Uterine smooth muscle cell (primary cell): ENCODE results near the gene BIRC7. TPM values are rescaled to one million over a fixed set of nuclear protein-coding genes. Genes with fewer than 3 reads are reported as not detected.

Source experiments
- total RNA-seq: library from RNA; depleted of rRNA; stranded (reverse); fragments of >200 nt; gene quantifications from 2 replicates; pipeline ENCODE4 v1.2.3, GENCODE V29; 2014

Gene BIRC7, protein sequence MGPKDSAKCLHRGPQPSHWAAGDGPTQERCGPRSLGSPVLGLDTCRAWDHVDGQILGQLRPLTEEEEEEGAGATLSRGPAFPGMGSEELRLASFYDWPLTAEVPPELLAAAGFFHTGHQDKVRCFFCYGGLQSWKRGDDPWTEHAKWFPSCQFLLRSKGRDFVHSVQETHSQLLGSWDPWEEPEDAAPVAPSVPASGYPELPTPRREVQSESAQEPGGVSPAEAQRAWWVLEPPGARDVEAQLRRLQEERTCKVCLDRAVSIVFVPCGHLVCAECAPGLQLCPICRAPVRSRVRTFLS
- not detected in 2 replicates for total RNA-seq

DNA sequence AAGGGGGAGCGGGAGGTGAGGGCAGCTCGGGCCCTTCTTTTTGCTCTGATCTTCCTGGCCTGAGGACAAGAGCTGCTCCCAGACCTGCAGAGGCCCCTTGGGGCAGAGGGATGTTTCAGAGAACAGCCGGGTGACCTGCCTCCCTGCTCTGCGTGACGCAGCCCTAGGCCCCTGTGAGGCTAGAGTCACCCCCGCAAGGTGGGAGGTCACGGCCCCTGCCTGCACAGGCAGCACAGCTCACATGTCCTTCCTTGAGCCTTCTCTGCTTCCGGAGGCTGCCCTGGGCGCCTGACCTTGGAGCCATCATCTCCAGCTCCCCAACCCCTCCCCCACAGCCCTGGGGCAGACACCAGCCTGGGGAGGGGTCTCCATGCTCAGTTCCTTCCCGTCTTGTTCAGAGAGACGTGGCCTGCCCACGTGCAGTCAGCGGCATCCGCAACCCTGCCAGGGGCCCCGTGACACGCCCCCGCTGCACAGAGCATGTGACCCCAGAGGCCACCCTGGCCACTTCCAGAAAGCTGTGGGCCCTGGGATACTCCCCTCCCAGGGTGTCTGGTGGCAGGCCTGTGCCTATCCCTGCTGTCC lies at the start of gene BIRC7:
BIRC7 (plus strand) TSS at position 507 of the 585 bp plus-strand sequence. CDS start 192 bp downstream, outside the sequence.

DNA sequence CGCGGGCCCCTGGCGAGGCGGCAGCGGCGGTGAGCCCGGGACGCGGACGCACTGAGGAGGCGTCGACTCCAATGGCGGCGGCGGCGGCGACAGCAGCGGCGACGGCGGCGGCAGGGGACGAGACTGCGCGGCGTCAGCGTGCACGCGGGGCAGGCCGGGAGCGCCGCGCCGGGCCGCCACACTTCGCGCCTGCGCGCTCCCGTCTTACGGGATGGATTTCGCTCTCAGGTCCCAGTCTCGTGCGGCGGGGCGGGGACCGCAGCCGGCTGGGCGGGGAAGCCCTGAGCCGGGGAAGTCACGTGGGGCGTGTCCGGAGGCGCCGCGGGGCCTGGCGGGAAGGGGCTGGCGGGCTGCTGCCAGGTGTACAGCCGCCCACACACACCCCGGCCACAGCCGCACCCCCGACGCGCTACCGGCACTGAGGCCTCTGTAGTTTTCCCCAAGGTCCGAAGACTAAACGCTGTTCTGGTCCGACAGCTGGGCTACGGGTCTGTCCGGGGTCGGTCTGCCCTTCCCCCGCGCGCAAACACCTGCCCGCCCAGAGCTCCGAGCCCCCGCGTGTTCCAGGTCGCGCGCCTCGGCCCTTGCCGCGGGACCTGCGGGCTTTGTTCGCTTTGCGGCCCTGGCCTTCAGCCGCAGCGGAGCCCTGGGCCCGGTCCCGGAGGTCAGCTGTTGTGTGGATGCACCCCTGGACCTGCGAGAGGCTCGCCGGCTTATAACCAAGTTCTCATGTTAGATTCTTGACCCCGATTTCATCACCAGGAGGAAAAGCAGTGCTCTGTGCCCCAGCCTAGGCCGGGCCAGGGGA lies 19.5 kb upstream of the BIRC7 start, which contains the start of gene YTHDF1:
YTHDF1 (minus strand) TSS at position 91 of the 808 bp plus-strand sequence. CDS start 239 bp downstream, outside the sequence.

DNA sequence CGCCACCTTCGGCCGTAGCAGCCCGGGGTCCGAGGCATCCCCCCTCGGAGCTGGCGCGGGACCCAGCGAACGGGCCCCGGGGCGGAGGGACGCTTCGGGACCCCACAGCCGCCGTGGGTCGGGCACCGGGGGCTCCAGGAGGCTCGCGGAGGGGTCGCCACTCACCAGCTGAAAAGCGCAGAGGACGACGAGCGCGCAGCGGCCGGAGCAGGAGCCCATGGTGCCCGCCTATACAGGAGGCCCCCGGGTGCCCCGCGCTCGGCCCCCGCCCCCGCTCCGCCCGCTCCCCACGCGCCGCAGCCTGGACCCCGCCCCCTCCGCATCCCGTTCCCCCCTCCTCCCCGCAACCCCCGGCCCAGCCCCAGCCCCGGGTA lies 18.5 kb downstream of the BIRC7 start, which contains the start of gene NKAIN4:
NKAIN4 (minus strand) TSS at position 232 of the 374 bp plus-strand sequence; CDS start at position 219, 13 bp downstream.

DNA sequence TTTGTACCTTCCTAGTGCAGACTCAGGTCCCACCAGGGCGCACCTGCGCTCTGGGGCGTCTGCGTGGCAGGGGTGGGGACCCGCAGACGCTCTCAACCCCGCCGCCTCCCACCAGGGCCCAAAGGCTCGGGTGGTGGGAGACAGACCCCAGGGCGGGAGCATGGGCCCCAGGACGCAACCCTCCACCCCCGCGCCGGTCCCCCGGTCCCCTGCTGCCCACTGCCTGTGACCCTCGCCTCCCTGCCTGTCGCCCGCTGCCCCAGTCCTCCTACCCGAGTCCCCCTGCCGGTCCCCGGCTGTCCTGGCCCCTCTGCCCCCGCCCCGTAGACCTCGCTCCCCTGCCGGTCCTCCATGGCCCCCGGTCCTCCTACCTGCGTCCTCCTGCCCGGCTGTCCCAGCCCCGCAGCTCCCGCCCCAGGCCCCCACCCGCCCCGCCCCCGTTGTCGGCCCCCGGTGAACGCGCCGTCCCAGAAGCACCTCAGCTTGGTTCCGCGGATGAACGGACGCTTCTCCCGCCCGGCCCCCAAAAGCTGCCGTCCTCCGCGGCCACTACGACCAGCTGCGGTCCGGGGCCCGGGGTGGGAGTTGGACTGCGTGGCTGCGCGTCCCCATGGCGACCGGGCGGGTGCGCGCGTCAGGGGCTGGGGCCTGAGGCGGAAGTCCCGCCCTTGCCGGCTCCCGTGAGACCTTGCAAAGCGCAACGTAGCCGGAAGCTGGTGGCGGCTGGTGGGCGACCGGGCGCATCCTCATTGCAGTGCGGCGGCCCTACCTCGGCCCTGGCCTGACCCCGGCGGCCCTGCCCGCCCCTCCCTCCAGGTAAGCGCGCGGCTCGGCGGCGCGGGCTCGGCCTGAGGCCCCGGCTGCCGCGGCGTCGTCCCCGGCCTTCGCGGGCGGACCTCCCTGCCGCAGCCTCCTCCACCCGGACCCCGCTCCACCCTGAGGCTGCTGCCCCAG lies 36.7 kb downstream of the BIRC7 start, which contains the start of gene ARFGAP1:
ARFGAP1 (plus strand) TSS at position 709 of the 954 bp plus-strand sequence. CDS start 2,768 bp downstream, outside the sequence.

Other genes starting within 250 kb of the BIRC7 start
- gene BHLHE23, start 228.9 kb upstream of the BIRC7 start, total RNA-seq, result not detected in 2 replicates
- gene YTHDF1, start 19.8 kb upstream of the BIRC7 start, total RNA-seq, result 16.5 and 19.3 TPM in 2 replicates
- not detected in 2 replicates for gene NKAIN4, start 18.6 kb downstream of the BIRC7 start, total RNA-seq
- 97.7 and 106 TPM in 2 replicates for gene ARFGAP1, start 36.9 kb downstream of the BIRC7 start, total RNA-seq
- under 0.01 TPM in 1 of 2 replicates, not detected in the other for gene COL20A1, start 57.3 kb downstream of the BIRC7 start, total RNA-seq
- gene CHRNA4, start 125.4 kb downstream of the BIRC7 start, total RNA-seq, result not detected in 2 replicates
- gene KCNQ2, start 236.8 kb downstream of the BIRC7 start, total RNA-seq, result not detected in 2 replicates